HG03039 (cell line): ENCODE data around the gene TNFRSF8.

ENCODE experiments used
- ATAC-seq: cut with Tn5 transposase; IDR thresholded peaks from one replicate; pipeline ENCODE4 v1.9.1; 2021; ENCODE audit warnings: mild to moderate bottlenecking, moderate library complexity; ENCODE audit not compliant: unreplicated experiment

Gene TNFRSF8

GRCh38 chr1:12172042-12172851 lies 109.1 kb downstream of the TNFRSF8 start:
- ATAC-seq, result no peak

GRCh38 chr1:12173041-12173509 lies 110.0 kb downstream of the TNFRSF8 start:
- no peak for ATAC-seq

GRCh38 chr1:12173631-12174121 lies 110.6 kb downstream of the TNFRSF8 start:
- ATAC-seq, result no peak

GRCh38 chr1:12174924-12175810 lies 112.1 kb downstream of the TNFRSF8 start:
- ATAC-seq, result no peak

GRCh38 chr1:12176298-12177118 lies 113.4 kb downstream of the TNFRSF8 start:
- no peak for ATAC-seq

- no peak for ATAC-seq
Observed at GRCh38 chr1:12177156-12177998, 114.3 kb downstream of the TNFRSF8 start.

- ATAC-seq, result no peak
Observed at GRCh38 chr1:12177999-12178441, 114.9 kb downstream of the TNFRSF8 start.

GRCh38 chr1:12178511-12178910 lies 115.4 kb downstream of the TNFRSF8 start:
- no peak for ATAC-seq

GRCh38 chr1:12179111-12179519 lies 116.0 kb downstream of the TNFRSF8 start:
- no peak for ATAC-seq

GRCh38 chr1:12179676-12180075 lies 116.6 kb downstream of the TNFRSF8 start:
- ATAC-seq, result no peak

- ATAC-seq, result no peak
Observed at GRCh38 chr1:12180315-12180714, 117.2 kb downstream of the TNFRSF8 start.

- no peak for ATAC-seq
Observed at GRCh38 chr1:12180903-12181302, 117.8 kb downstream of the TNFRSF8 start.

- no peak for ATAC-seq
Observed at GRCh38 chr1:12181568-12181967, 118.5 kb downstream of the TNFRSF8 start.

GRCh38 chr1:12182410-12182984 lies 119.4 kb downstream of the TNFRSF8 start:
- ATAC-seq, result no peak

GRCh38 chr1:12183095-12183794 lies 120.1 kb downstream of the TNFRSF8 start:
- ATAC-seq, result no peak

GRCh38 chr1:12184008-12184681 lies 121.0 kb downstream of the TNFRSF8 start:
- no peak for ATAC-seq

GRCh38 chr1:12185036-12185917 lies 122.2 kb downstream of the TNFRSF8 start:
- no peak for ATAC-seq
